ENCODE measurements around the gene PTK6. TPM values are rescaled to one million over a fixed set of nuclear protein-coding genes. Genes with fewer than 3 reads are reported as not detected.

The PTK6 gene
- total RNA-seq, 4 donors from 2014 or later: 8.3 to 109 (median 84.5) TPM

GRCh38 chr20:63478346-63479302 lies 58.6 kb downstream of the PTK6 start:
- Histone ChIP-seq H3K36me3 (no peaks in the 10 kb centered on the region), H3K27ac (no peak overlapping the region), H3K4me1 (no peaks in the 10 kb centered on the region), H3K27me3 (peaks cover 0 to 9% of the 10 kb centered on the region in 2 donors), H3K4me3 (no peak overlapping the region), H3K9me3 (no peaks in the 10 kb centered on the region)
- TF ChIP-seq, protein P1, sequence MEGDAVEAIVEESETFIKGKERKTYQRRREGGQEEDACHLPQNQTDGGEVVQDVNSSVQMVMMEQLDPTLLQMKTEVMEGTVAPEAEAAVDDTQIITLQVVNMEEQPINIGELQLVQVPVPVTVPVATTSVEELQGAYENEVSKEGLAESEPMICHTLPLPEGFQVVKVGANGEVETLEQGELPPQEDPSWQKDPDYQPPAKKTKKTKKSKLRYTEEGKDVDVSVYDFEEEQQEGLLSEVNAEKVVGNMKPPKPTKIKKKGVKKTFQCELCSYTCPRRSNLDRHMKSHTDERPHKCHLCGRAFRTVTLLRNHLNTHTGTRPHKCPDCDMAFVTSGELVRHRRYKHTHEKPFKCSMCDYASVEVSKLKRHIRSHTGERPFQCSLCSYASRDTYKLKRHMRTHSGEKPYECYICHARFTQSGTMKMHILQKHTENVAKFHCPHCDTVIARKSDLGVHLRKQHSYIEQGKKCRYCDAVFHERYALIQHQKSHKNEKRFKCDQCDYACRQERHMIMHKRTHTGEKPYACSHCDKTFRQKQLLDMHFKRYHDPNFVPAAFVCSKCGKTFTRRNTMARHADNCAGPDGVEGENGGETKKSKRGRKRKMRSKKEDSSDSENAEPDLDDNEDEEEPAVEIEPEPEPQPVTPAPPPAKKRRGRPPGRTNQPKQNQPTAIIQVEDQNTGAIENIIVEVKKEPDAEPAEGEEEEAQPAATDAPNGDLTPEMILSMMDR (IDR thresholded peaks at IDR 0.05): no peak
- TF ChIP-seq POLR2A (IDR thresholded peaks at IDR 0.05): no peak
- DNase-seq: no peak

Other genes with a start within 250 kb of the PTK6 start
- not detected for gene COL20A1, start 244.2 kb downstream of the PTK6 start, total RNA-seq
- not detected for gene CHRNA4, start 176.0 kb downstream of the PTK6 start, total RNA-seq
- not detected for gene KCNQ2, start 64.7 kb downstream of the PTK6 start, total RNA-seq
- 1 to 10 TPM in 3 of 4 donors, under 1 TPM in 1; 0.67 to 3.3 (median 2.1) TPM for gene EEF1A2, start 38.3 kb downstream of the PTK6 start, total RNA-seq
- 100 to 1,000 TPM in 3 of 4 donors, 10 to 100 TPM in 1; 94.1 to 435 (median 193) TPM for gene PPDPF, start 16.6 kb downstream of the PTK6 start, total RNA-seq
- not detected for gene SRMS, start 10.4 kb upstream of the PTK6 start, total RNA-seq
- gene FNDC11, start 16.8 kb upstream of the PTK6 start, total RNA-seq: under 1 TPM in 1 of 4 donors, not detected in 3; 0.67 TPM
- gene HELZ2, start 36.9 kb upstream of the PTK6 start, total RNA-seq: 10 to 100 TPM; 32.2 to 42.0 (median 38.4) TPM
- 10 to 100 TPM; 13.8 to 24.5 (median 17.1) TPM for gene GMEB2, start 89.7 kb upstream of the PTK6 start, total RNA-seq
- gene STMN3, start 116.0 kb upstream of the PTK6 start, total RNA-seq: 10 to 100 TPM in 1 of 4 donors, 1 to 10 TPM in 3; 3.4 to 23.1 (median 5.6) TPM
- 10 to 100 TPM; 25.6 to 61.1 (median 30.2) TPM for gene RTEL1, start 120.9 kb upstream of the PTK6 start, total RNA-seq
- 1 to 10 TPM in 3 of 4 donors, not detected in 1; 2.1 to 4.2 (median 2.7) TPM for gene TNFRSF6B, start 159.3 kb upstream of the PTK6 start, total RNA-seq
- gene ARFRP1, start 170.6 kb upstream of the PTK6 start, total RNA-seq: 10 to 100 TPM; 39.1 to 67.6 (median 46.3) TPM
- 10 to 100 TPM; 48.9 to 67.7 (median 54.7) TPM for gene ZGPAT, start 170.7 kb upstream of the PTK6 start, total RNA-seq
- gene LIME1, start 199.3 kb upstream of the PTK6 start, total RNA-seq: 10 to 100 TPM; 32.6 to 55.3 (median 41.0) TPM
- 10 to 100 TPM; 34.2 to 54.5 (median 40.4) TPM for gene SLC2A4RG, start 202.4 kb upstream of the PTK6 start, total RNA-seq

Data from Peyer's patch (tissue), 4 donors.